GM19043 (cell line): Measurements from ENCODE around the gene SLC41A1.
"Not testable (repeated sequence)": the region's sequence is repeated elsewhere in the genome, so short reads cannot be mapped to it uniquely, and the experiment has no call there.

Experiments
- ATAC-seq: cut with Tn5 transposase; IDR thresholded peaks from one replicate; pipeline ENCODE4 v1.9.1; 2021; ENCODE audit warnings: low read depth; ENCODE audit not compliant: unreplicated experiment

The SLC41A1 gene

GRCh38 chr1:205812878-205813754, at the start of gene SLC41A1:
TSS of gene SLC41A1 (minus strand) at chr1:205813198. CDS start at chr1:205810441, 2,757 bp downstream.
- ATAC-seq, result peak; percentile 59

GRCh38 chr1:205861540-205861939, 48.5 kb upstream of the SLC41A1 start:
- ATAC-seq, result no peak

GRCh38 chr1:205858141-205858961, 45.4 kb upstream of the SLC41A1 start:
- ATAC-seq, result no peak

- ATAC-seq, result not testable (repeated sequence)
Observed at GRCh38 chr1:205857501-205857900, 44.5 kb upstream of the SLC41A1 start.

GRCh38 chr1:205856433-205856832, 43.4 kb upstream of the SLC41A1 start:
- no peak for ATAC-seq

- no peak for ATAC-seq
Observed at GRCh38 chr1:205852969-205853368, 40.0 kb upstream of the SLC41A1 start.

- no peak for ATAC-seq
Observed at GRCh38 chr1:205851993-205852392, 39.0 kb upstream of the SLC41A1 start.

- peak; percentile 84 for ATAC-seq
Observed at GRCh38 chr1:205849619-205850355, 36.8 kb upstream of the SLC41A1 start, which contains the start of gene PM20D1. TSS of gene PM20D1 (minus strand) at chr1:205850132. CDS start at chr1:205850072, 60 bp downstream.

- ATAC-seq, result no peak
Observed at GRCh38 chr1:205843036-205843859, 30.2 kb upstream of the SLC41A1 start.

GRCh38 chr1:205842229-205842628, 29.2 kb upstream of the SLC41A1 start:
- ATAC-seq, result no peak

GRCh38 chr1:205840146-205840923, 27.3 kb upstream of the SLC41A1 start:
- no peak for ATAC-seq

- ATAC-seq, result no peak
Observed at GRCh38 chr1:205837382-205837970, 24.5 kb upstream of the SLC41A1 start.

GRCh38 chr1:205834751-205835150, 21.8 kb upstream of the SLC41A1 start:
- no peak for ATAC-seq

- ATAC-seq, result no peak
Observed at GRCh38 chr1:205832326-205832751, 19.3 kb upstream of the SLC41A1 start.

- ATAC-seq, result no peak
Observed at GRCh38 chr1:205827623-205828022, 14.6 kb upstream of the SLC41A1 start.

- no peak for ATAC-seq
Observed at GRCh38 chr1:205826995-205827394, 14.0 kb upstream of the SLC41A1 start.

GRCh38 chr1:205826016-205826806, 13.2 kb upstream of the SLC41A1 start:
- no peak for ATAC-seq

GRCh38 chr1:205824180-205824579, 11.2 kb upstream of the SLC41A1 start:
- no peak for ATAC-seq
